ENCODE measurements around the gene RIOK3. TPM values are rescaled to one million over a fixed set of nuclear protein-coding genes. Genes with fewer than 3 reads are reported as not detected.

RIOK3 gene
- total and polyA plus RNA-seq, 12 donors: 22.5 to 85.3 (median 48.1) TPM

GRCh38 chr18:23451491-23451890 lies 1.6 kb upstream of the RIOK3 start:
- peak overlapping the region in 1 of 5 donors; percentile 97 for H3K27ac ChIP-seq
- WGBS, 4 donors: 91 to 98% (median 91%) methylated on average over 6 of the region's 6 CpGs
- H3K27me3 ChIP-seq: no peaks in the 10 kb centered on the region
- no peaks in the 10 kb centered on the region for H3K9me3 ChIP-seq (replicated peaks in 1 of 3)
- H3K4me3 ChIP-seq: no peak overlapping the region
- H3K4me1 ChIP-seq (replicated peaks in 1 of 2): peaks cover 5 to 32% of the 10 kb centered on the region in 2 donors
- no peak for DNase-seq
- TF ChIP-seq CTCF (IDR thresholded peaks at IDR 0.05) (no peak), POLR2A (IDR thresholded peaks at IDR 0.05) (no peak)
- intact Hi-C loops (cut with DNase I): no loop called here
- no peaks in the 10 kb centered on the region for H3K36me3 ChIP-seq (replicated peaks in 1 of 2)

GRCh38 chr18:23452347-23452727 lies 750 bp upstream of the RIOK3 start:
- 58 to 67% (median 63%) methylated on average over 3 of the region's 3 CpGs for WGBS, 4 donors
- H3K27ac ChIP-seq: peak overlapping the region in 4 of 5 donors; percentile 94 to 97 (median 96)
- intact Hi-C loops (cut with DNase I): no loop called here

GRCh38 chr18:23453680-23454058 lies 582 bp downstream of the RIOK3 start:
- peak overlapping the region; percentile 89 to 97 (median 95) for H3K27ac ChIP-seq
- peaks cover 13 to 52% of the 10 kb centered on the region in 2 donors for H3K4me1 ChIP-seq (replicated peaks in 1 of 2)
- TF ChIP-seq POLR2A (IDR thresholded peaks at IDR 0.05): no peak
- no peak for TF ChIP-seq CTCF (IDR thresholded peaks at IDR 0.05)
- intact Hi-C loops (cut with DNase I): no loop called here
- H3K4me3 ChIP-seq: peak overlapping the region; percentile 85 to 100 (median 92)
- no peaks in the 10 kb centered on the region for H3K27me3 ChIP-seq
- DNase-seq: peak in 2 of 7 donors; percentile 22 to 38
- no peaks in the 10 kb centered on the region for H3K9me3 ChIP-seq (replicated peaks in 1 of 3)
- H3K36me3 ChIP-seq (replicated peaks in 1 of 2): no peaks in the 10 kb centered on the region
- WGBS, 4 donors: 0 to 4% (median 2%) methylated on average over 8 to 11 of the region's 11 CpGs

More at GRCh38 chr18:23452347-23452727, 750 bp upstream of the RIOK3 start:
- Histone ChIP-seq H3K4me1 (replicated peaks in 1 of 2) (peaks cover 5 to 40% of the 10 kb centered on the region in 2 donors), H3K27me3 (no peaks in the 10 kb centered on the region), H3K4me3 (peak overlapping the region in 1 of 4 donors; percentile 85), H3K9me3 (replicated peaks in 1 of 3) (no peaks in the 10 kb centered on the region), H3K36me3 (replicated peaks in 1 of 2) (no peaks in the 10 kb centered on the region)
- DNase-seq: no peak
- TF ChIP-seq CTCF (IDR thresholded peaks at IDR 0.05) (no peak), POLR2A (IDR thresholded peaks at IDR 0.05) (no peak)

- no peak overlapping the region for H3K4me3 ChIP-seq
- peaks cover 17 to 82% of the 10 kb centered on the region in 2 donors for H3K4me1 ChIP-seq (replicated peaks in 1 of 2)
- no peaks in the 10 kb centered on the region for H3K36me3 ChIP-seq (replicated peaks in 1 of 2)
- no peak for TF ChIP-seq POLR2A (IDR thresholded peaks at IDR 0.05)
- WGBS, 4 donors: 90 to 96% (median 94%) methylated on average over 2 of the region's 2 CpGs
- H3K27ac ChIP-seq: no peak overlapping the region
- intact Hi-C loops (cut with DNase I): no loop called here
- no peak for DNase-seq
- H3K9me3 ChIP-seq (replicated peaks in 1 of 3): no peaks in the 10 kb centered on the region
- H3K27me3 ChIP-seq: no peaks in the 10 kb centered on the region
These were observed 3.7 kb downstream of the RIOK3 start for GRCh38 chr18:23456835-23457234.

GRCh38 chr18:23458830-23459529 lies 5.9 kb downstream of the RIOK3 start:
- Histone ChIP-seq H3K27ac (no peak overlapping the region), H3K36me3 (replicated peaks in 1 of 2) (peaks cover 0 to 19% of the 10 kb centered on the region in 2 donors), H3K4me1 (replicated peaks in 1 of 2) (peaks cover 17 to 76% of the 10 kb centered on the region in 2 donors), H3K4me3 (no peak overlapping the region), H3K9me3 (replicated peaks in 1 of 3) (no peaks in the 10 kb centered on the region), H3K27me3 (no peaks in the 10 kb centered on the region)
- intact Hi-C loops (cut with DNase I): no loop called here
- TF ChIP-seq POLR2A (IDR thresholded peaks at IDR 0.05): no peak
- no peak for TF ChIP-seq CTCF (IDR thresholded peaks at IDR 0.05)
- DNase-seq: no peak
- WGBS, 4 donors: 77 to 93% (median 82%) methylated on average over 3 of the region's 3 CpGs

Data from adrenal gland (tissue), 12 donors.